Measurements from ENCODE around the gene INPPL1.

The INPPL1 gene

GRCh38 chr11:72232260-72233055, 7.9 kb downstream of the INPPL1 start:
- DNase-seq = no peak

- no peak for DNase-seq
Measured at GRCh38 chr11:72233056-72233772, 8.6 kb downstream of the INPPL1 start.

- DNase-seq = no peak
Measured at GRCh38 chr11:72233773-72234513, 9.4 kb downstream of the INPPL1 start.

- no peak for DNase-seq
Measured at GRCh38 chr11:72234514-72234830, 9.9 kb downstream of the INPPL1 start.

- DNase-seq = no peak
Measured at GRCh38 chr11:72234920-72235319, 10.4 kb downstream of the INPPL1 start.

GRCh38 chr11:72235351-72236057, 10.9 kb downstream of the INPPL1 start:
- no peak for DNase-seq

- DNase-seq = no peak
Measured at GRCh38 chr11:72236083-72236697, 11.6 kb downstream of the INPPL1 start.

- DNase-seq = no peak
Measured at GRCh38 chr11:72236774-72237111, 12.2 kb downstream of the INPPL1 start.

GRCh38 chr11:72237112-72237931, 12.8 kb downstream of the INPPL1 start:
- no peak for DNase-seq

- DNase-seq = peak; percentile 65
Measured at GRCh38 chr11:72238040-72238450, 13.5 kb downstream of the INPPL1 start.

- no peak for DNase-seq
Measured at GRCh38 chr11:72238492-72239312, 14.1 kb downstream of the INPPL1 start.

- peak; percentile 38 for DNase-seq
Measured at GRCh38 chr11:72239313-72239848, 14.8 kb downstream of the INPPL1 start.

GRCh38 chr11:72239849-72240460, 15.4 kb downstream of the INPPL1 start:
- no peak for DNase-seq

- no peak for DNase-seq
Measured at GRCh38 chr11:72240461-72241290, 16.1 kb downstream of the INPPL1 start.

GRCh38 chr11:72241291-72241781, 16.8 kb downstream of the INPPL1 start:
- DNase-seq = no peak

- DNase-seq = no peak
Measured at GRCh38 chr11:72242141-72242540, 17.6 kb downstream of the INPPL1 start.

GRCh38 chr11:72243173-72244059, 18.8 kb downstream of the INPPL1 start:
- DNase-seq = no peak

GRCh38 chr11:72244060-72244360, 19.4 kb downstream of the INPPL1 start, which contains the start of gene PHOX2A:
Gene PHOX2A, minus strand, starts transcription at chr11:72244176. Its CDS starts 172 bp downstream, at chr11:72244004.
- DNase-seq = no peak
